GM12878 (cell line): ENCODE measurements around the gene MYBPC2.

Experiments
- ESRRA ChIP-seq: IDR thresholded peaks from 2 replicates; pipeline ENCODE4 v1.6.1; 2012; ENCODE audit warnings: mild to moderate bottlenecking, low read length, improper control_type of control experiment
- NBN ChIP-seq: fragments of 450-650 bp; IDR thresholded peaks from 2 replicates; pipeline ENCODE4 v1.6.1; 2016
- RFX5 ChIP-seq: IDR thresholded peaks from 2 replicates; pipeline ENCODE4 v1.6.1; 2011; ENCODE audit warnings: low read depth, low read length, improper control_type of control experiment
- SMC3 ChIP-seq: IDR thresholded peaks from 2 replicates; pipeline ENCODE4 v1.6.1; 2011; ENCODE audit warnings: low read length, improper control_type of control experiment, borderline replicate concordance
- TF ChIP-seq, protein P1 (sequence below): IDR thresholded peaks from 2 replicates; pipeline ENCODE4 v1.6.1; 2012; ENCODE audit warnings: low read depth, low read length, improper control_type of control experiment
- TF ChIP-seq, protein P2 (sequence below), 3 experiments: IDR thresholded peaks in 2 of 3; conservative IDR thresholded peaks in 1 of 3; 2 replicates each; pipeline ENCODE4 v1.5.1; 2011; ENCODE audit warnings: low read depth in 3 of 3, low read length in 3 of 3, mild to moderate bottlenecking in 3 of 3, control low read depth in 2 of 3, moderate library complexity in 2 of 3, inconsistent platforms in 1 of 3, mixed read lengths in 1 of 3; ENCODE audit not compliant: control insufficient read depth in 2 of 3, insufficient read depth in 1 of 3; ENCODE audit errors: extremely low read depth in 1 of 3

DNA sequence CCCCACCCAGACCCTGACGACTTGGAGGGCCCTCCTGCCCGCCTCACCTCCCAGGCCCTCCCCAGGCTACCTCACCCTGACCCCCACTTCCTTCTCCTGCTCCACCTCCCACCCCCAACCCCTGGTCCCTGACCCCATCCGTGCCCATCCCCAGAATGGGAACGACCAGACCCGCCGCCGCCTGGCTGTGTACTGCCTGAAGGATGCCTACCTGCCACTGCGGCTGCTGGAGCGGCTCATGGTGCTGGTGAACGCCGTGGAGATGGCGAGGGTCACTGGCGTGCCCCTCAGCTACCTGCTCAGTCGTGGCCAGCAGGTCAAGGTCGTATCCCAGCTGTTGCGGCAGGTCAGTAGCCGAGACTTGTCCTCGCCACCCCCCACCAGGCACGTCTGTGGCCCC lies 25.9 kb upstream of the MYBPC2 start:
- TF ChIP-seq, protein P1, sequence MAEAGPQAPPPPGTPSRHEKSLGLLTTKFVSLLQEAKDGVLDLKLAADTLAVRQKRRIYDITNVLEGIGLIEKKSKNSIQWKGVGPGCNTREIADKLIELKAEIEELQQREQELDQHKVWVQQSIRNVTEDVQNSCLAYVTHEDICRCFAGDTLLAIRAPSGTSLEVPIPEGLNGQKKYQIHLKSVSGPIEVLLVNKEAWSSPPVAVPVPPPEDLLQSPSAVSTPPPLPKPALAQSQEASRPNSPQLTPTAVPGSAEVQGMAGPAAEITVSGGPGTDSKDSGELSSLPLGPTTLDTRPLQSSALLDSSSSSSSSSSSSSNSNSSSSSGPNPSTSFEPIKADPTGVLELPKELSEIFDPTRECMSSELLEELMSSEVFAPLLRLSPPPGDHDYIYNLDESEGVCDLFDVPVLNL: no peak
- no peak for TF ChIP-seq NBN
- TF ChIP-seq ESRRA: no peak
- TF ChIP-seq, protein P2, sequence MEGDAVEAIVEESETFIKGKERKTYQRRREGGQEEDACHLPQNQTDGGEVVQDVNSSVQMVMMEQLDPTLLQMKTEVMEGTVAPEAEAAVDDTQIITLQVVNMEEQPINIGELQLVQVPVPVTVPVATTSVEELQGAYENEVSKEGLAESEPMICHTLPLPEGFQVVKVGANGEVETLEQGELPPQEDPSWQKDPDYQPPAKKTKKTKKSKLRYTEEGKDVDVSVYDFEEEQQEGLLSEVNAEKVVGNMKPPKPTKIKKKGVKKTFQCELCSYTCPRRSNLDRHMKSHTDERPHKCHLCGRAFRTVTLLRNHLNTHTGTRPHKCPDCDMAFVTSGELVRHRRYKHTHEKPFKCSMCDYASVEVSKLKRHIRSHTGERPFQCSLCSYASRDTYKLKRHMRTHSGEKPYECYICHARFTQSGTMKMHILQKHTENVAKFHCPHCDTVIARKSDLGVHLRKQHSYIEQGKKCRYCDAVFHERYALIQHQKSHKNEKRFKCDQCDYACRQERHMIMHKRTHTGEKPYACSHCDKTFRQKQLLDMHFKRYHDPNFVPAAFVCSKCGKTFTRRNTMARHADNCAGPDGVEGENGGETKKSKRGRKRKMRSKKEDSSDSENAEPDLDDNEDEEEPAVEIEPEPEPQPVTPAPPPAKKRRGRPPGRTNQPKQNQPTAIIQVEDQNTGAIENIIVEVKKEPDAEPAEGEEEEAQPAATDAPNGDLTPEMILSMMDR (IDR thresholded peaks at IDR 0.05 in 2 of 3, conservative IDR thresholded peaks at IDR 0.05 in 1 of 3; ENCODE audit: control insufficient read depth in 2 of 3, extremely low read depth in 1 of 3, insufficient read depth in 1 of 3, low read depth in 3 of 3, low read length in 3 of 3): no peak
- TF ChIP-seq SMC3: no peak
- TF ChIP-seq RFX5: no peak
